Astrocyte (in vitro differentiated cells and primary cell): ENCODE results near the gene MIER1. TPM values are rescaled to one million over a fixed set of nuclear protein-coding genes. Genes with fewer than 3 reads are reported as not detected.
A peak's percentile ranks its signal among the peaks of the same experiment; 100 is the strongest.

Experiments
- DNase-seq: peaks from one replicate; pipeline ENCODE4 v3.0.0-alpha.2; 2010; ENCODE audit warnings: low read depth
- FAIRE-seq: peaks from 2 replicates; lab custom pipeline; 2011; peaks lifted over from hg19 to GRCh38; lab: Jason Lieb, UNC
- H2AFZ ChIP-seq: 2 replicates; pipeline ENCODE4 v1.6.0; 2012; ENCODE audit warnings: low read depth, low read length, inconsistent platforms
- H3K27ac ChIP-seq: 2 replicates; pipeline ENCODE4 v1.5.1; 2011; ENCODE audit warnings: low read depth, low read length, inconsistent platforms
- H3K27me3 ChIP-seq: 2 replicates; pipeline ENCODE4 v1.6.0; 2011; ENCODE audit warnings: low read length, inconsistent platforms; ENCODE audit not compliant: insufficient read depth
- H3K36me3 ChIP-seq: 2 replicates; pipeline ENCODE4 v1.5.1; 2011; ENCODE audit warnings: low read length, inconsistent platforms; ENCODE audit not compliant: insufficient read depth
- H3K4me1 ChIP-seq: 2 replicates; pipeline ENCODE4 v1.5.1; 2011; ENCODE audit warnings: low read length, inconsistent platforms; ENCODE audit not compliant: insufficient read depth
- H3K4me2 ChIP-seq: 2 replicates; pipeline ENCODE4 v1.6.0; 2012; ENCODE audit warnings: low read length, inconsistent platforms
- H3K4me3 ChIP-seq: 2 replicates; pipeline ENCODE4 v1.5.1; 2011; ENCODE audit warnings: low read depth, mild to moderate bottlenecking, low read length, inconsistent platforms; ENCODE audit not compliant: insufficient read depth
- H3K79me2 ChIP-seq: 2 replicates; pipeline ENCODE4 v1.6.0; 2012; ENCODE audit warnings: mild to moderate bottlenecking, low read length, inconsistent platforms; ENCODE audit not compliant: insufficient read depth
- H3K9ac ChIP-seq: 2 replicates; pipeline ENCODE4 v1.6.0; 2012; ENCODE audit warnings: mild to moderate bottlenecking, low read length, inconsistent platforms
- H3K9me3 ChIP-seq: 2 replicates; pipeline ENCODE4 v1.5.1; 2012; ENCODE audit warnings: low read depth, mild to moderate bottlenecking, low read length, inconsistent platforms; ENCODE audit not compliant: insufficient read depth
- H4K20me1 ChIP-seq: 2 replicates; pipeline ENCODE4 v1.6.0; 2012; ENCODE audit warnings: low read length, inconsistent platforms; ENCODE audit not compliant: insufficient read depth
- H3K27ac Mint-ChIP-seq: one replicate; pipeline ENCODE4 v1.8.0; 2021; ENCODE audit warnings: mild to moderate bottlenecking, mixed read lengths; ENCODE audit not compliant: unreplicated experiment
- H3K27me3 Mint-ChIP-seq: one replicate; pipeline ENCODE4 v1.8.0; 2021; ENCODE audit warnings: low read depth, mixed read lengths; ENCODE audit not compliant: unreplicated experiment
- H3K36me3 Mint-ChIP-seq: one replicate; pipeline ENCODE4 v1.8.0; 2021; ENCODE audit warnings: low read depth, mixed read lengths; ENCODE audit not compliant: unreplicated experiment
- H3K4me1 Mint-ChIP-seq: one replicate; pipeline ENCODE4 v1.8.0; 2021; ENCODE audit warnings: low read depth, mixed read lengths; ENCODE audit not compliant: unreplicated experiment
- H3K4me3 Mint-ChIP-seq: one replicate; pipeline ENCODE4 v1.8.0; 2021; ENCODE audit warnings: mild to moderate bottlenecking, moderate library complexity, mixed read lengths; ENCODE audit not compliant: unreplicated experiment
- H3K9me3 Mint-ChIP-seq: one replicate; pipeline ENCODE4 v1.8.0; 2021; ENCODE audit warnings: mild to moderate bottlenecking, mixed read lengths; ENCODE audit not compliant: unreplicated experiment
- CTCF ChIP-seq: IDR thresholded peaks from 2 replicates; pipeline ENCODE4 v1.5.1; 2011; ENCODE audit warnings: low read depth, mild to moderate bottlenecking, inconsistent platforms, low read length, moderate library complexity; ENCODE audit not compliant: insufficient read depth
- EZH2 ChIP-seq: IDR thresholded peaks from 2 replicates; pipeline ENCODE4 v1.6.1; 2012; ENCODE audit warnings: mild to moderate bottlenecking, low read length, inconsistent platforms; ENCODE audit not compliant: insufficient read depth
- total RNA-seq: library from RNA; stranded (reverse); gene quantifications from 2 replicates; pipeline ENCODE4 v1.2.1, GENCODE V29; 2021

The MIER1 gene
- total RNA-seq, 1 donor from 2014 or later, result 40.2 TPM

DNA sequence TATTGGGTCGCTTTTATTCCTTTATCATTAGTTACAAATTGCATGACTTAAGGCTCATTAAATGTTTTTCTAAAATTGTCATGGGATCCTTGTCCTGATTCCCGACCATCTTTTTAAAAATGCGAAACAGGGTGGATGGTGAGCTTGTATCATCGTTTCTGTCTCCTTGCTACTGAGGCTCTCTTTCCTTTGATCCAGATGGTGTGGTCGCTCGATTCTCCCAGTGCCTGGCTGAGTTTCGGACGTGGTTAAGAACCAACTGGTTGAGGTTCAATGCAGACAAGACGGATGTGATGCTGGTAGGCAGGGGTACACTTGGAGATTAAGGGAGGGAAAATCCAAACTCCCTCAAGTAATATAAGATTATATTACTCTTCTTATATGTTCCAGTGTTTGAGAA, 1.2 kb downstream of the MIER1 start:
- Histone ChIP-seq H4K20me1 (peaks cover 7% of the 10 kb centered on the region), H3K27ac (peak overlapping the region; percentile 94), H3K9ac (peak overlapping the region; percentile 98), H3K4me3 (peak overlapping the region; percentile 97), H3K9me3 (no peaks in the 10 kb centered on the region), H2AFZ (no peak overlapping the region), H3K4me2 (peak overlapping the region; percentile 92), H3K79me2 (peaks cover 59% of the 10 kb centered on the region), H3K36me3 (no peaks in the 10 kb centered on the region), H3K4me1 (peaks cover 11% of the 10 kb centered on the region), H3K27me3 (no peaks in the 10 kb centered on the region)
- FAIRE-seq (no peak), DNase-seq (no peak)
- H3K27me3 Mint-ChIP-seq, result no peaks in the 10 kb centered on the region
- no peak for TF ChIP-seq EZH2
- TF ChIP-seq CTCF, result no peak
- peaks cover 11% of the 10 kb centered on the region for H3K4me1 Mint-ChIP-seq
- H3K27ac Mint-ChIP-seq, result peak overlapping the region; percentile 63
- no peaks in the 10 kb centered on the region for H3K36me3 Mint-ChIP-seq
- peak overlapping the region; percentile 92 for H3K4me3 Mint-ChIP-seq
- no peaks in the 10 kb centered on the region for H3K9me3 Mint-ChIP-seq

DNA sequence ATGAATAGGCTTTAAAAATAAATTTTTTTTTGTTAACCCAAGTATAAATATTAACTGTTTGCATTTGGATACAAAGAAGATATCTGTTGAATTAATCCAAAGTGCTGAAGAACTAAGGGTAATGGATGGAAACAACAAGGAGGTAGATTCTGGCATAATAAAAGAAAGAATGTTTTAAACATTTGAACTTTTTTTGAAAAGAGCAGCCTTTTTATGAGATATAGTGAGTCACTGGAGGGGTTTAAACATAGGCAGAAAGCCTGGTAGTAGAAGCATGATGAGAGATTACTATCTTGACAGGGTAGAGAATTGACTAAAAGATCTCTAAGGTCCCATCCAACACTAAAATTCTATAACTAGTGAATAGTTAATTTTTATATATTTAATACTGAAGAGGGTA, 2.7 kb downstream of the MIER1 start:
- Mint-ChIP-seq H3K27me3 (no peaks in the 10 kb centered on the region), H3K36me3 (no peaks in the 10 kb centered on the region), H3K4me1 (peaks cover 15% of the 10 kb centered on the region), H3K9me3 (no peaks in the 10 kb centered on the region), H3K27ac (no peak overlapping the region), H3K4me3 (peak overlapping the region; percentile 43)
- Histone ChIP-seq H3K9ac (no peak overlapping the region), H3K9me3 (no peaks in the 10 kb centered on the region), H3K4me2 (no peak overlapping the region), H3K4me1 (peaks cover 20% of the 10 kb centered on the region), H3K27me3 (no peaks in the 10 kb centered on the region), H3K79me2 (peaks cover 70% of the 10 kb centered on the region), H4K20me1 (peaks cover 11% of the 10 kb centered on the region), H3K36me3 (no peaks in the 10 kb centered on the region), H3K27ac (no peak overlapping the region), H2AFZ (no peak overlapping the region), H3K4me3 (no peak overlapping the region)
- TF ChIP-seq EZH2 (no peak), CTCF (no peak)
- no peak for DNase-seq
- no peak for FAIRE-seq

- H4K20me1 ChIP-seq, result peaks cover 24% of the 10 kb centered on the region
- no peak overlapping the region for H3K27ac ChIP-seq
- no peak overlapping the region for H2AFZ ChIP-seq
- FAIRE-seq, result no peak
- H3K4me3 Mint-ChIP-seq, result peak overlapping the region; percentile 80
- no peak for DNase-seq
- H3K27me3 ChIP-seq, result no peaks in the 10 kb centered on the region
- peak overlapping the region; percentile 85 for H3K4me2 ChIP-seq
- peak overlapping the region; percentile 90 for H3K4me3 ChIP-seq
- peaks cover 74% of the 10 kb centered on the region for H3K79me2 ChIP-seq
- H3K9ac ChIP-seq, result peak overlapping the region; percentile 94
- no peaks in the 10 kb centered on the region for H3K9me3 ChIP-seq
- H3K4me1 Mint-ChIP-seq, result peaks cover 24% of the 10 kb centered on the region
- TF ChIP-seq CTCF, result no peak
- TF ChIP-seq EZH2, result no peak
- peak overlapping the region; percentile 1 for H3K27ac Mint-ChIP-seq
- H3K27me3 Mint-ChIP-seq, result no peaks in the 10 kb centered on the region
- no peaks in the 10 kb centered on the region for H3K36me3 ChIP-seq
- H3K9me3 Mint-ChIP-seq, result no peaks in the 10 kb centered on the region
- H3K36me3 Mint-ChIP-seq, result no peaks in the 10 kb centered on the region
- H3K4me1 ChIP-seq, result peaks cover 22% of the 10 kb centered on the region
Measured at GRCh38 chr1:66929146-66929688, 4.4 kb downstream of the MIER1 start.
